Activated CD8-positive, alpha-beta T cell treated with anti-CD3 and anti-CD28 coated beads for 36 hours (primary cell): ENCODE data around the gene SNAPC4. TPM values are rescaled to one million over a fixed set of nuclear protein-coding genes. Genes with fewer than 3 reads are reported as not detected.
A peak's percentile ranks its signal among the peaks of the same experiment; 100 is the strongest.

ENCODE experiments used
- ATAC-seq: fragments of 200-7000 bp; cut with Tn5 transposase; one replicate; pipeline ENCODE4 v1.10.0; 2021; ENCODE audit warnings: mild to moderate bottlenecking, moderate library complexity
- CTCF ChIA-PET: fragments of 350-600 bp; sonication (Branson Sonifier 250); formaldehyde crosslinking; loops from one replicate; lab custom pipeline; 2021; ENCODE audit warnings: antibody characterized with exemption; lab: Charles Lee
- POLR2A ChIA-PET: fragments of 350-600 bp; sonication (Branson Sonifier 250); formaldehyde crosslinking; loops from one replicate; lab custom pipeline; 2021; ENCODE audit warnings: antibody characterized with exemption; lab: Charles Lee
- DNase-seq: peaks from one replicate; pipeline ENCODE4 v3.0.0-alpha.2; 2020
- H3K27ac Mint-ChIP-seq: one replicate; pipeline ENCODE4 v1.8.0; 2021; ENCODE audit warnings: mild to moderate bottlenecking, mixed read lengths
- H3K27me3 Mint-ChIP-seq: one replicate; pipeline ENCODE4 v1.8.0; 2021; ENCODE audit warnings: mixed read lengths
- H3K36me3 Mint-ChIP-seq: one replicate; pipeline ENCODE4 v1.8.0; 2021; ENCODE audit warnings: low read depth, mixed read lengths
- H3K4me1 Mint-ChIP-seq: one replicate; pipeline ENCODE4 v1.8.0; 2021; ENCODE audit warnings: low read depth, mixed read lengths
- H3K4me3 Mint-ChIP-seq: one replicate; pipeline ENCODE4 v1.8.0; 2021; ENCODE audit warnings: mild to moderate bottlenecking, moderate library complexity, mixed read lengths
- H3K9me3 Mint-ChIP-seq: one replicate; pipeline ENCODE4 v1.8.0; 2021; ENCODE audit warnings: mixed read lengths
- CTCF ChIP-seq: fragments of 200-600 bp; IDR thresholded peaks from one replicate; pipeline ENCODE4 v1.8.0; 2022; ENCODE audit warnings: antibody characterized with exemption, mild to moderate bottlenecking
- intact Hi-C: fragments of 100-400 bp; cut with micrococcal nuclease; formaldehyde crosslinking; loops from one replicate; pipeline ENCODE4 v1.10.0; 2022
- total RNA-seq, 2 experiments: library from RNA; stranded (reverse); gene quantifications; one replicate each; pipeline ENCODE4 v1.2.3, GENCODE V29; 2021

SNAPC4 gene
- total RNA-seq, 2 experiments from 2014 or later: 15.5 to 17.1 TPM

GRCh38 chr9:136372006-136372405 lies 28.0 kb downstream of the SNAPC4 start:
- POLR2A ChIA-PET: interaction anchor here (3.2 kb wide), 1 partner anchor 9 kb away, joined by 14 read pairs; the partner anchor contains the start of gene DNLZ
- no peak for DNase-seq
- TF ChIP-seq CTCF: no peak
- peak overlapping the region; percentile 72 for H3K4me3 Mint-ChIP-seq
- no peak for ATAC-seq
- no peaks in the 10 kb centered on the region for H3K9me3 Mint-ChIP-seq
- peaks cover 8% of the 10 kb centered on the region for H3K4me1 Mint-ChIP-seq
- H3K27me3 Mint-ChIP-seq: no peaks in the 10 kb centered on the region
- peaks cover 5% of the 10 kb centered on the region for H3K36me3 Mint-ChIP-seq
- no peak overlapping the region for H3K27ac Mint-ChIP-seq
- intact Hi-C loops: no loop called here
- CTCF ChIA-PET: interaction anchor here (0.8 to 1.2 kb wide), 2 partner anchors 13 to 26 kb away, joined by 3 read pairs; no protein-coding TSS in a partner anchor

- H3K4me3 Mint-ChIP-seq: no peak overlapping the region
- no peaks in the 10 kb centered on the region for H3K9me3 Mint-ChIP-seq
- intact Hi-C loops: no loop called here
- peaks cover 8% of the 10 kb centered on the region for H3K4me1 Mint-ChIP-seq
- CTCF ChIA-PET: no interaction called here
- DNase-seq (no peak), ATAC-seq (no peak)
- no peaks in the 10 kb centered on the region for H3K27me3 Mint-ChIP-seq
- peaks cover 5% of the 10 kb centered on the region for H3K36me3 Mint-ChIP-seq
- no peak for TF ChIP-seq CTCF
- no peak overlapping the region for H3K27ac Mint-ChIP-seq
- POLR2A ChIA-PET: interaction anchor here (1.6 to 3.2 kb wide), 2 partner anchors 8 to 25 kb away, joined by 5 to 14 read pairs; partner anchors contain the start of gene DNLZ
Measured at GRCh38 chr9:136371533-136371880, 28.5 kb downstream of the SNAPC4 start.

GRCh38 chr9:136370687-136371532 lies 29.1 kb downstream of the SNAPC4 start:
- Mint-ChIP-seq H3K9me3 (no peaks in the 10 kb centered on the region), H3K27ac (no peak overlapping the region), H3K4me1 (peaks cover 8% of the 10 kb centered on the region), H3K27me3 (no peaks in the 10 kb centered on the region), H3K36me3 (peaks cover 4% of the 10 kb centered on the region), H3K4me3 (no peak overlapping the region)
- ChIA-PET CTCF (no interaction called here), POLR2A (interaction anchor here (1.5 to 1.6 kb wide), 2 partner anchors 16 to 26 kb away, joined by 5 read pairs; no protein-coding TSS in a partner anchor)
- no peak for TF ChIP-seq CTCF
- intact Hi-C loops: no loop called here
- ATAC-seq (no peak), DNase-seq (no peak)

- CTCF ChIA-PET: no interaction called here
- no peaks in the 10 kb centered on the region for H3K27me3 Mint-ChIP-seq
- no peak overlapping the region for H3K4me3 Mint-ChIP-seq
- ATAC-seq: no peak
- DNase-seq: no peak
- peaks cover 2% of the 10 kb centered on the region for H3K36me3 Mint-ChIP-seq
- no peaks in the 10 kb centered on the region for H3K9me3 Mint-ChIP-seq
- TF ChIP-seq CTCF: no peak
- H3K27ac Mint-ChIP-seq: no peak overlapping the region
- POLR2A ChIA-PET: interaction anchor here (1.5 to 1.7 kb wide), 3 partner anchors 8 to 27 kb away, joined by 4 to 5 read pairs (median 5); no protein-coding TSS in a partner anchor
- intact Hi-C loops: no loop called here
- peaks cover 8% of the 10 kb centered on the region for H3K4me1 Mint-ChIP-seq
Measured at GRCh38 chr9:136370037-136370436, 29.9 kb downstream of the SNAPC4 start.

- Mint-ChIP-seq H3K4me1 (peaks cover 10% of the 10 kb centered on the region), H3K27ac (no peak overlapping the region), H3K36me3 (peaks cover 8% of the 10 kb centered on the region), H3K9me3 (no peaks in the 10 kb centered on the region), H3K4me3 (no peak overlapping the region), H3K27me3 (no peaks in the 10 kb centered on the region)
- no peak for DNase-seq
- ATAC-seq: no peak
- TF ChIP-seq CTCF: no peak
- intact Hi-C loops: no loop called here
- POLR2A ChIA-PET: interaction anchor here (0.7 to 1.7 kb wide), 4 partner anchors 10 to 46 kb away, joined by 3 to 4 read pairs (median 3); no protein-coding TSS in a partner anchor
- CTCF ChIA-PET: no interaction called here
Measured at GRCh38 chr9:136368190-136368589, 31.8 kb downstream of the SNAPC4 start.
